ENCODE data around the gene URM1.
A peak's percentile ranks its signal among the peaks of the same experiment; 100 is the strongest.
"Not testable (repeated sequence)": the region's sequence is repeated elsewhere in the genome, so short reads cannot be mapped to it uniquely, and the experiment has no call there.

The URM1 gene

DNA sequence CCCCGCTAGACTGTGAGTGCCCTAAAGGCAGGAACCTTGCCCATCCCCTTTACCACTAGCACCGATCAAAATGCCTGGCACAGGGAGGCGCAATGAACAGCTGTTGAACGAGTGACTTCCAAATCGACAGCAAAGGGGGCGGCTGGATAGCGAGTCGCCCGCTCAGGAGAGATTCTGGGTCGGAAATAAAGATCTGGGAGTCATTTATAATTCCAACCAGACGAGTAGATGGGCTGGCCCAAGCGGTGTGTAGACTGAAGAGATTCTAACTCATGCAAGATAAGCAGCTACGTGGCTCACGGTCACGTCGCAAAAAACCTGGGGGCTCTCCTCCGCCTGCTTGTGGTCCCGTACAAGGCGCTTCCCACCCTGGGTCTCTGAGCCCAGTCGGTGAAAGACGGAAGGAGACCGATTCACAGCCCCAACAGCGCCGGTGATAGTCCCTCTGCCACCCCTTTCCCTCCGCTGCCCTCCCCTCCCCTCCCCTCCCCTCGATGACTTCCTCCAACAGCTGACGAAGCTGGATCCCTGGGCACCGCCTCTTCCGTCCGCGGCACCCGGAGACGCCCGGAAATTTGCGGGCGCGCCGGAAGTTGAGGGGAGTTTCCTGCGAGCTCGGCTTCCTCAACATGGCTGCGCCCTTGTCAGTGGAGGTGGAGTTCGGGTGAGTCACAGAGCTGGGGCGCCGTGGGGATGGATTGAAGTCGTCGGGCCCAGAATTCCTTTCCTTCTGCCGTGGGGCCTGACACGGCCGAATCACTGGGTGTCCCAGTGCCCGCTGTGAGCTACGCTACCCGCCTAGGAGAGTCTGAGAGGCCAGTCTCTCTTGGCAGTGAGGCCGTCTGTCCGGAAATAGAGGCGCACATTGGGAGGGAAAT is at the start of gene URM1:
Gene URM1, plus strand, starts transcription at position 623 of the 878 bp plus-strand sequence. Its CDS starts 7 bp downstream, at position 630.
- DNase-seq: peak; percentile 98

DNA sequence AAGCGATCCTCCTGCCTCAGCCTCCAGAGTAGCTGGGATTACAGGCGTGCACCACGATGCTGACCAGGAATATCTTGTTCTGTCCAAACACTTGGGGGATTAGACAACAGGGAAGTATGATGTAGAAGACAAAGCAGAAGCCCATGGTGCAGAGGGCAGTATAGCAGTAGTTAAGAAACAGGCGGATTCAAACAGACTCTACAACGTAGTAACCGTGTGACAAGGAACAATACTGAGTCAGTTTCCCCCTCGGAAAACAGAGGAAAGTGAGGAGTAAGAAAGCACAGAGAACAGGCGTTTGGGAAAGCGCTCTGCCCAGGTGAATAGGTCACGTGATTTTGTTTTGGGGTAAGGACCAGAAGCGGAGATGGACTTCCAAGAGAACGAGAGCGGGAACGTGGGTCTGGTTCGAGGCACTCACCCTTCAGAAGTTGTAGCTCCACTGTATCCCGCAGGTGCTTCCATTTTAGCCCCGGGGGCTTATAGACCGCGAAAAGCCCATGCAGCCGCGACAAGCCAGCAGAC is 49.2 kb upstream of the URM1 start:
- no peak for DNase-seq

DNA sequence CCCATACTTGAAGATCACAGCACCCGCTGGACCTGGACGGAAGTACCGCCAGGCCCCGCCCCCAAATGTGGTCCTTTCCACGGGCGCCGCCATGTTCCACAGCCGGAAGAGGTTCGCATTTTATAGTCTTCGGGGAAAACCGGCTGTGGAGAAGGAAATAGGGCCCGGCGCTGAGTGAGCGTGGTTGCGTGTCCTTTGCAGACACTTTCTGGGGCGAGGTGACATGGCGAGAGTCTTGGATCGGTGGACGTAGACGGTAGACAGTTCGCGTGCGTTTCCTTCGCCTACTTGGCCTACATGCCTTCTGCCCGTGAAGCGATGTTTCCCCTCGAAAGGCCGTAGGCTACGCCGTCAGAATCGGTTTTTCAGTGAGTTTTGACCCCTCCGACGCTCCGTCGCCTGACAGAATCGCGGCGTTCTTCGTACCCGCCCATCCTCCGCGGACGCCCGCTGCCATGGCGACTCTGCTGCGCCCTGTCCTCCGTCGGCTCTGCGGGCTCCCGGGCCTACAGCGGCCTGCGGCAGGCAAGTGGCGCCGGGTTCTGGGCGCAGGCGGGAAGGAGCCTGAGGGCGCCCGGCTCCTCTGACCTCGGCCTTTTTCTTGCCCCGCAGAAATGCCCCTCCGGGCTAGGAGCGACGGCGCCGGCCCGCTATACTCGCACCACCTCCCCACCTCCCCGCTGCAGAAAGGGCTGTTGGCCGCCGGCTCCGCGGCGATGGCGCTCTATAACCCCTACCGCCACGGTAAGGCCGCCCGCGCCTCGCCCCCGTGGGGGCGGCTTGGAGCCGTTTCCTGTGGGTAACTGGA is 48.6 kb upstream of the URM1 start, which contains the start of the genes COQ4 and TRUB2:
Gene COQ4, plus strand, starts transcription at position 436 of the 808 bp plus-strand sequence. Its CDS starts 20 bp downstream, at position 456.
Gene TRUB2, minus strand, starts transcription at position 44 of the 808 bp plus-strand sequence. Its CDS starts 39 bp downstream, at position 5.
- DNase-seq: peak; percentile 91

DNA sequence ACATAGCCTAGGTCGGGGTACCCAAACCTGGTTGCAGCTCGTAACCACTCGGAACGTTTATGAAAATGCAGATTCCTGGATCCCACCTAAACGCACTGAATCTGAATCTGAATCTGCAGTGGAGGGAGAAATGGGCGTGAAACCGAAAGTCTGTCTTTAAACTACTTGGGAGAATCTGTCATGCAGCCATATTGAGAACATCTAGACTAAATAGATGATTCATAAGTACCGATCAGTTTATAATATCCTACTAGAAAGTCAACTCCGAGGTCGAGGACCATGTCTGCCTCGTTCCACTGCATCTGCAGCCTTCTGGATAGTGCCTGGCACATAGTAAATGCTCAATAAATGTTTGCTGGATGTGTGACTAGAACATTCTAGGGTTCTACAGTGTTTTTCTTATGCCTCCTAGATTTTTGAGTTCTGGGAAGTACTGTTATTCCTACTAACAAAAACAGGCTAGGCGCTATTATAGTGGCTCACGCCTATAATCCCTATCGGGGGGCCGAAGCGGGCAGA is 47.9 kb upstream of the URM1 start:
- no peak for DNase-seq

DNA sequence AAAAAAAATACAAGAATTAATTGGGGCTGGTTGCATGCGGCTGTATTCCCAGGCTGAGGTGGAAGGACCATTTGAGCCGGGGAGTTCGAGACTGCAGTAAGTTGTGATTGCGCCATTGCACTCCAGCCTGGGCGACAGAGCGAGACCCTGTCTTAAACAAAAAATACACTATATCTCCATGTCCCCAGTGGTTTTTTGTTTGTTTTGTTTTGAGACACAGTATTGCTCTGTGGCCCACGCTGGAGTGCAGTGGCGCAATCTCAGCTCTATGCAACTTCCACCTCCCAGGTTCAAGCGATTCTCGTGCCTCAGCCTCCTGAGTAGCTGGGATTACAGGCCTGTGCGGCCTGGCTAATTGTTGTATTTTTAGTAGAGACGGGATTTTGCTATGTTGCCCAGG is 47.4 kb upstream of the URM1 start:
- no peak for DNase-seq

DNA sequence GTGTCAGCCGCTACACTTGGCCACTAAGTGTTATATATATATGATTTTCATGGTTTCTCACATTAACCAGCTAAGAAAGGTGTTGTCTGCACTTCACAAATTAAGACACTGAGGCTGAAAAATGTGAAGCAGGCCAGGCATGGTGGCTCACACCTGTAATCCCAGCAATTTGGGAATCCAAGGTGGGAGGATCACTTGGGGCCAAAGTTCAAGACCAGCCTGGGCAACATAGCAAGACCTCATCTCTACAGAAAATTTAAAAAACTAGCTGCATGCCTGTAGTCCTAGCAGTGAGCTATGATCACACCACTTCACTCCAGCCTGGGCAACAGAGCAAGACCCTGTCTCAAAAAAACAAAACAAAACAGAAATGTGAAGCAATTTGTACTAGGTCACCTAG is 46.8 kb upstream of the URM1 start:
- no peak for DNase-seq

DNA sequence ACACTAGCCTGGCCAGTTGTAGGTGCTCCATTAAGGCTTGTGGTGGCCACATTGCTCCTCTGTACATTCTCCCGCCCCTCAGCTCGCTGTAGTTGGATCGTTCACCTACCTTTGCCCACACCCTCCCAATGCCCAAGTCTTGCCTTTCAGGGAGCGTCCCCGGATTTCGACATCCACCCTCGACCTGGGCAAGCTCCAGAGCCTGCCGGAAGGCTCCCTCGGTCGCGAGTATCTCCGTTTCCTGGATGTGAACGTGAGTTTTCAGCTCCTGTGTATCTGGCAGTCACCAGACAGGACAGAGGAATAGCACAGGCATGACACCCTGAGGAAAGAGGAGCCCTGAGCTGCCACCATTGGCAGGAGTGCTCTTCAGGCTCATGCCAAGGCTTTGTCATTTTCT is 45.5 kb upstream of the URM1 start:
- no peak for DNase-seq

DNA sequence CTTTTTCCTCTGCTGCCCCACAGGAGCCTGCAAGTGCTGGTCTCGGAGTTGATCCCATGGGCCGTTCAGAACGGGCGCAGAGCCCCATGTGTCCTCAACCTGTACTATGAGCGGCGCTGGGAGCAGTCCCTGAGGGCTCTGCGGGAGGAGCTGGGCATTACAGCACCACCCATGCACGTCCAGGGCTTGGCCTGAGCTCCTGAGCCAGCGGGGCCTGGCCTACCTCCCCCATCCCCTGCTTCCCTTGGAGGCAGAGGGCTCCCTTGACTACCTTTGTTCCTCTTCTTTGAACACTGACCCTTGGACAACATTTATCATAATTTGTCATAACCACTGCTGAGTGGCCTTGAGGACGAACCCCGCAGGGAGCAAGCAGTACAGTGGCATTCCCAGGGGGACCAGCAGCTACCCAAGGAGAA is 37.7 kb upstream of the URM1 start:
- DNase-seq: no peak

DNA sequence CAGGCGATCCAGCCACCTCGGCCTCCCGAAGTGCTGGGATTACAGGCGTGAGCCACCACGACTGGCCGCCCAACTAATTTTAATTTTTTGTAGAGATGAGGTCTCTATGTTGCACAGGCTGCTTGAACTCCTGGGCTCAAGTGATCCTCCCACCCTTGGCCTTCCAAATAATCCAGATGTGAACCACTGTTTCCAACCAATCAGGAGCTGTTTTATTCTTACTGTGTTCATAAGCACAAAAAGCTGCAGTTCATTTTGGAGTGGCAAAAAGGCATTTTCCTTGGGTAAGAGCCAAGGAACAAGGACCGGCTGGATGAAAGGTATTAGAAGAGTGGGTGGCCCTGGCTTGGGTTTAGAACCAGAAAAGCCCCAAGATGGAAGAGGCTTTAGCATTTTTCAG is 36.0 kb upstream of the URM1 start:
- DNase-seq: no peak

DNA sequence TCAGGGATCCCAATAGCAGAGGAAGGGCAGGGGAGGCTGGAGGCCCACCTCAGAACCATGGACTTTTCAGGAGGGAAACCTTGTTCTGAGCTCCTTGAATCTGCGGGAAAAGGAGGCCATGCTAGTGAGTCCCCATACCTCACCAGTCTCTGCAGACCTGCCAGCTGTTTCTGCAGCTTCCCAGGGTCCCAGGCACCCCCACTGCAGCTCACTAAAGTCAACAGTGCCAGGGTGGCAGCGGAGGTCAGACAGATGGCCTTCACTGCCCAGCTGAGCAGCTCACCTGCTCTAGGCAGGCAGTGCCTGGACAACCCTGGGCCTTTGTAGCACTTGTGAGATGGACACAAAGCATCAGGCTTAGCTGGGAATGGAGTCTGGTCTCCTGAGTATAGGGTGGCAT is 35.3 kb upstream of the URM1 start:
- DNase-seq: no peak

DNA sequence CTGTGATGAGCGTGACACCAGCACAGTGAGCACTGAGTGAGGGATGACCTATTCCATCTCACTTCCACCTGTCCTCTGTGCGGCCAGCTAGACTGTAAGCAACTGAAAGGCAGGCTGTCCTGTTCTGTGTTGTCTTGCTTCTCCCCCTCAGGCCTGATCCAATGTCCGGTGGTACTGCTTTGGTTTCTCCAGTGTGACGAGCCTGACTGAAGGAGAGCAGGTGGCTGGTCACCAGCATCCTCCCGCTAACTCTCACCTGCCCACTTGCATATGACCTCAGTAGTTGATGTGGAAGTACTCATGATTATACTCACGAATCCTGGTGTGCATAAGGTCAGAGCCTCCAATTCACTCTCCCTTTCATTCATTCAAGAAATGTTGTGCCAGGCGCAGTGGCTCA is 33.2 kb upstream of the URM1 start:
- no peak for DNase-seq

DNA sequence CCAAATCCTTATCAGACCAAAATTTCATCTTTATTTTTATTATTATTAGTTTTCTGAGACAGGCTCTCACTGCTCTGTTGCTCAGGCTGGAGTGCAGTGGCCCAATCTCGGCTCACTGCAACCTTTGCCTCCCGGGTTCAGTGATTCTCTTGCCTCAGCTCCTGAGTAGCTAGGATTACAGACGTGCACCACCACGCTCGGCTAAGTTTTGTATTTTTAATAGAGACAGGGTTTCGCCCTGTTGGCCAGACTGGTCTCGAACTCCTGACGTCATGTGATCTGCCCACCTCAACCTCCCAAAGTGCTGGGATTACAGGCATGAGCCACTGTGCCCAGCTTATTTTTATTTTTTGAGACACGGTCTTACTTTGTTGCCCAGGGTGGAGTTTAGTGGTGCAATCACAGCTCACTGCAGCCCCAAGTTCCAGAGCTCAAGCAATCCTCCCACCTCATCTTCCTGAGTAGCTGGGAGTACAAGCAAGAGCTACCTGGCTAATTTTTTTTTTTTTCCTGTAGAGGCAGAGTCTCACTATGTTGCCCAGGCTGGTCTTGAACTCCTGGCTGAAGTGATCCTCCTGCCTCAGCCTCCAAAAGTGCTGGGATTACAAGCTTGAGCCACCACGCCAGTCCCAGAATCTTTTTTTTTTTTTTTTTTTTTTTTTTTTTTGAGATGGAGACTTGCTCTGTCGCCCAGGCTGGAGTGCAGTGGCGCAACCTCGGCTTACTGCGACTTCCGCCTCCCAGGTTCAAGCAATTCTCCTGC is 32.1 kb upstream of the URM1 start:
- not testable (repeated sequence) for DNase-seq

DNA sequence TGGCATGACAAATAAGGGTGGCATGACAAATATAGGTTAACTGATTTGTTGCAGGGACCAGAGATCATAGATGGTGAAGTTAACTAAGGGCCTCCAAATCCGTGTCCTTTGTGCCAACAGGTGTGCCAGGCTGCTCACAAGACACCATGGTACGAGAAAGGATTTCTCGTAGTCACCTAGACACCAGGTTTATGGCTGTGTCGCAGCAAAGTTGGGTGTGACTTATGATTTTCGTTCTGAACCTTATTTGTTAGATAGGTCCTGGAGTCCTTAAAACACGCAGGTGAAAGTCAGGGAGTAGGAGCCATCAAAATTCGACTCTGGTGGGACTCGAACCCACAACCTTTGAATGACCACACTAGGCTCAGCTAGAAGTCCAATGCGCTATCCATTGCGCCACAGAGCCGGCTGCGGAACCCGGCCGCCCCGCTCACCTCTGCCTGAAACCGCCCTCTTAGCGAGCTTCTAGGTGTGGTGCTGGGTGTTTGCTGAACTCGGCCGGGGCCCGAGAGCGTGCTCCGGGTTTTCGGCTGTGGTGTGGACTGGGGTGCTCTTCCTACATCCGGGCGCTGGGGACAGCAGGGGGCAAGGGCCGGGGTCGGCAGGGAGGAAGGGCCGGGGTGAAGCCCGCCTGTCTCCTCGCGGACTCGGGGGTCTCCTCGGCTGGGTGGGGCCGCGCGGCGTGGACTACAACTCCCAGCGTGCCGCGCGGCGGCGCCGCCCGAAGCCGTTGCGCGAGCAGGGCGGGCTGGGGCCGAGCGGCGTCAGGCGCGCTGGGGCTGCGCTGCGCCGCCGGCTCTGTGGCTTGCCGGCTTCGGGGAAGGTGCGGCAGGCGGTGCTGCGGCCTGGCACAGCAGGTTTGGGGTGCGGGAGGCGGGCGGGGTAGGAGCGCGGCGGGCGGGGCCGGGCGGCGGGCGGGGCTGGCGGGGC is 31.1 kb upstream of the URM1 start, which contains the start of gene SLC27A4:
Gene SLC27A4, plus strand, starts transcription at position 767 of the 930 bp plus-strand sequence. CDS start 2,606 bp downstream, outside the sequence.
- DNase-seq: peak; percentile 89

DNA sequence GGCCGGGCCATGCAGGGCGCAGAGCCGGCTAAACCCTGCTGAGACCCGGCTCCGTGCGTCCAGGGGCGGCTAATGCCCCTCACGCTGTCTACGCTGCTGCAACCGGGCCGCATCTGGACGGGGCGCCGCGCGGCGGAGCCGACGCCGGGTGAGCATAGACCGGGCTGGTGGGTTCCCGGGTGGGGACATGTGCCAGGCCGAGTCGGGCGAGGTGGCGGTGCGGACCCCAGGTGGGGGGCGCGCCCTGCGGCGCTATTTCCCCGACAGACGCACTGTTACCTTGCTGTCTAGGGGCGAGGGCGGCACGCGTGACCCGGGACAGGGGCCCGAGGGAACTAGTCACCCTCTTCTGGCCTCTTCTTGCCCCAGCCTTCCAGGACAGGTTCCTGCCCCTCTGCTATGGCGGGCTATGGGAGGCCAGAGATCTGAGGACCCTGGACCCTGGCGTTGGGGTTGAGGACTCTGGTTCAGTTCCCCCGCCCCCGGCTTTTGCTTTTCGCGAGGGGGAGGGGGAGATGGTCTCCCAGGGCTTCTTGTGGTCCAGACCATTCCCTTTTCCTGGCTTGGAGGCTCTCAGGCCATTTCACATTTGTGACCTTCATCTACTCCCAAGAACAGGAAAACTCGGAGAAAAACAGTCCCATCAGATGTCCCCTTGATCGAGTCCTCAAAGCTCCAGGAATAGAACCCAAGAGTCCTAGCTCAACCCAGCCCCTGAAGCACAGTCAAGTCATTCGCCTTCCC is 30.3 kb upstream of the URM1 start:
- DNase-seq: no peak

DNA sequence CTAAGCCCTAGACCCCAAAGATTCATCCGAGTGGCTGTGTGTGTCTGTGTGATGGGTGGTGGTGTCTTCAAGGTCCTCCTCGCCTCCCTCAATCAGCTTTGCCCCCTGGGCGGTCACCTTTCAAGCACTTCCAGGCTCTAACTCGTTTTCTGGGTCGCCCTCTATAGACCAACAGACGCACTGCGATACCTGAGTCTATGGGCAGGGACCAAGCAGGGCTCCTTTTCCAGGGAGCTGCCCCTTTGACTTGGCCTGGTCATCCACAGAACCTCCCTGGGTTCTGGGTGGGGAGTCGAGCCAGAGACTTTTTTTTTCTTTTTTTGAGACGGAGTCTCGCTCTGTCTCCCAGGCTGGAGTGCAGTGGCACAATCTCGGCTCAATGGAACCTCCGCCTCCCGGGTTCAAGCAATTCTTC is 29.7 kb upstream of the URM1 start:
- peak; percentile 62 for DNase-seq

DNA sequence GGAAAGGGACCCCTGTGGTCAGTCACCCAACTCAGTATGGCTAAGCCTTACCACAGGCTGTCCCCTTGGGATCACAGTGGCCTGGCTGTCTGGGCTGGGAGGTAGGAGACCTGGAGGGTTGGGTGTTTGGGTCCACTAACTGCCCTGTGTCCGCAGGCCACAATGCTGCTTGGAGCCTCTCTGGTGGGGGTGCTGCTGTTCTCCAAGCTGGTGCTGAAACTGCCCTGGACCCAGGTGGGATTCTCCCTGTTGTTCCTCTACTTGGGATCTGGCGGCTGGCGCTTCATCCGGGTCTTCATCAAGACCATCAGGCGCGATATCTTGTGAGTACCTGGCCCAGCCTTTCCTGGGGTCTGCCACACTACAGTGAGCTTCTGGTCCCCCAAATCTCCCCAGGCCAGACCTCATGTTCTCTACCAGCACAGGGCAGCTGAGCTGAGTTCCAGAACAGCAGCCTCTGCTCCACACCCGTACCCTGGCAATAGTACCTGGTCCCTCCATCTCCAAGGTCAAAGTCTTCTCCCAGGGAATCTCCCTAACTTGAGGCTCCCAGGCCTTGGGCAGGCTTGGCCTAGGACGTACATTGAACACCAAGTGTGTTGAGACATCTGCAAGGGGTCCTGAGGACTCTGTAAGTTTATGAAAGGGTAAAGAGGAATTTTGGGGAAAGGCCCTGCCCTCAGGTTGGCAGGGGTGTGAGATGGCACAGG is 28.0 kb upstream of the URM1 start:
- DNase-seq: no peak

DNA sequence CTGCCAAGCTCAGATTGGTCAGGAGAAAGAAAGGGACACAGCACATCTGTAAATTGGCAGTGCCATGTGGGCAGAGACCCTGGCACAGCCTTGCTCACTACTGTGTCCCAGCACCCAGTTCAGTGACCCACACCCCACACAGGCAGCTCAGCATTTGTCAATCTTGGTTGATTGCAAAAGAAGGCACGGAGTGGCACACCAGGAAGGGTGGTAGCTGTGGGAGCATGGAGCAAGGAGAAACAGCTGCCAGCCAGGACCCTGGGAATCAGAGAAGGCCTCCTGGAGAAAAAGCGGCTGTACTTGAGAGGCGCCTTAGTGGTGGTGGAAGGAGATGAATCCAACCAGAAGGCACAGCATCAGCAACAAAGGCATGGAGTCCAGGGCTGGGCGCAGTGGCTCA is 27.3 kb upstream of the URM1 start:
- DNase-seq: no peak

DNA sequence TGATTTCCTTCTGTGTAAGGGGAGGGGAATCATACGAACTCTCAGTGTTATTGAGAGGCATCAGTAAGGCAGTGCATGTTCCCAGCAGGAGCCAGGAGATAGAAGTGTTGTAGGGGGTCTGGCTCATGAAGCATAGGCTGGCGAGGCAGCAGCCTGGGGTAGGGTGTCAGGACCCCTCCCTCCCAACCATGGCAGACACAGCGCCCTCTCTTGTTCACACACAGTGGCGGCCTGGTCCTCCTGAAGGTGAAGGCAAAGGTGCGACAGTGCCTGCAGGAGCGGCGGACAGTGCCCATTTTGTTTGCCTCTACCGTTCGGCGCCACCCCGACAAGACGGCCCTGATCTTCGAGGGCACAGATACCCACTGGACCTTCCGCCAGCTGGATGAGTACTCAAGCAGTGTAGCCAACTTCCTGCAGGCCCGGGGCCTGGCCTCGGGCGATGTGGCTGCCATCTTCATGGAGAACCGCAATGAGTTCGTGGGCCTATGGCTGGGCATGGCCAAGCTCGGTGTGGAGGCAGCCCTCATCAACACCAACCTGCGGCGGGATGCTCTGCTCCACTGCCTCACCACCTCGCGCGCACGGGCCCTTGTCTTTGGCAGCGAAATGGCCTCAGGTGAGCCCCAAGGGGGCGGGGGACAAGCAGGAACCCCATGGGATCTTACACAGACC is 26.1 kb upstream of the URM1 start:
- no peak for DNase-seq

DNA sequence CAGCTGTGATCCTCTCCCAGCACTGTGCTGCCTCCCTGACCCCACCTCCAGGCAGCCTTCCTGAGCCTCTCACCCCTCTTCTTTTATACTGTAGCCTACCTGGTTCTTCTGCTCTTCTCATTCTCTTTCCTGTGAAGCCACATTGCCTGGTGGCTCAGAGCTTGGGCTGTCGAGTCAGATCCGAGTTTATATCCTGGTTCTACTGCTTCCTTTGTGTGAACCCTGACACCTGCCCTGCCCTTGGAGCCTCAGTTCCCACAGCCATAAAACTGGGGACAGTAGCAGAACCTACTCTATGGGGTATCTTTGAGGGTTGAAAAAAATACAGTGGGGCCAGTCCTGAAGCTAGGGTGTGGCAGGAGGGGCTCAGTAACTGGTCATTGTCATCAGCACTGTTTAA is 22.0 kb upstream of the URM1 start:
- no peak for DNase-seq
